Loucy (cell line): Measurements from ENCODE around the gene TMEM156.

Experiments
- EZH2phosphoT487 ChIP-seq: fragments of 200-600 bp; IDR thresholded peaks from 2 replicates; pipeline ENCODE4 v1.6.1; 2018; ENCODE audit warnings: antibody characterized with exemption, mild to moderate bottlenecking, moderate library complexity, borderline replicate concordance
- TF ChIP-seq, protein P1 (sequence below): fragments of 200-600 bp; sonication (generic); conservative IDR thresholded peaks from 2 replicates; pipeline ENCODE4 v1.5.1; 2014; ENCODE audit warnings: mild to moderate bottlenecking, antibody characterized with exemption, low read length

DNA sequence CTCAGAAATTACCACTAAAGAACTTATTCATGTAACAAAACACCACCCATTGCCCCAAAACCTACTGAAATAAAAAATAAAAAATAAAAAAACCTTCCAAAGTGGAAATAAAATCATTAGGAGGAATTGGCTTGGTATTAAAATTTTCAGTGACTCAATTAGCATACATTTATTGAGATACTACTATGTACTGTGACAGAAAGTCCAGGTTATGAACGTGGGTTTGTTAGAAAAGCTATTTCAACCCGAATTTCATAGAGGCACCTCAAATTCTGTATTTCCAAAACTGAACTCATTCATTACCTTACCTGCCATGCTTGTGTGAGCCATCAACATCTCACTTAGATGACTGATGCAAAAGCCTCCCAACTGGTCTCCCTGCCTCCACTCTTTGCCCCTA, 46.6 kb upstream of the TMEM156 start:
- TF ChIP-seq, protein P1, sequence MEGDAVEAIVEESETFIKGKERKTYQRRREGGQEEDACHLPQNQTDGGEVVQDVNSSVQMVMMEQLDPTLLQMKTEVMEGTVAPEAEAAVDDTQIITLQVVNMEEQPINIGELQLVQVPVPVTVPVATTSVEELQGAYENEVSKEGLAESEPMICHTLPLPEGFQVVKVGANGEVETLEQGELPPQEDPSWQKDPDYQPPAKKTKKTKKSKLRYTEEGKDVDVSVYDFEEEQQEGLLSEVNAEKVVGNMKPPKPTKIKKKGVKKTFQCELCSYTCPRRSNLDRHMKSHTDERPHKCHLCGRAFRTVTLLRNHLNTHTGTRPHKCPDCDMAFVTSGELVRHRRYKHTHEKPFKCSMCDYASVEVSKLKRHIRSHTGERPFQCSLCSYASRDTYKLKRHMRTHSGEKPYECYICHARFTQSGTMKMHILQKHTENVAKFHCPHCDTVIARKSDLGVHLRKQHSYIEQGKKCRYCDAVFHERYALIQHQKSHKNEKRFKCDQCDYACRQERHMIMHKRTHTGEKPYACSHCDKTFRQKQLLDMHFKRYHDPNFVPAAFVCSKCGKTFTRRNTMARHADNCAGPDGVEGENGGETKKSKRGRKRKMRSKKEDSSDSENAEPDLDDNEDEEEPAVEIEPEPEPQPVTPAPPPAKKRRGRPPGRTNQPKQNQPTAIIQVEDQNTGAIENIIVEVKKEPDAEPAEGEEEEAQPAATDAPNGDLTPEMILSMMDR = no peak
- no peak for TF ChIP-seq EZH2phosphoT487
